ENCODE results near the gene EXOC2.

- TF ChIP-seq CTCF (IDR thresholded peaks at IDR 0.05; ENCODE audit: low read depth, low read length) (no peak), EZH2phosphoT487 (IDR thresholded peaks at IDR 0.05; ENCODE audit: low read depth) (no peak)
These were observed 244.5 kb downstream of the EXOC2 start for GRCh38 chr6:448296-449056.
